GM20000 (cell line): Measurements from ENCODE around the gene KANSL3.

ENCODE experiments used
- DNase-seq: peaks from one replicate; pipeline ENCODE4 v3.0.0; 2012; ENCODE audit warnings: low spot score
- CTCF ChIP-seq: IDR thresholded peaks from 2 replicates; pipeline ENCODE4 v1.5.1; 2012; ENCODE audit warnings: mild to moderate bottlenecking, control low read depth; ENCODE audit errors: extremely low read depth, missing control alignments

The KANSL3 gene

GRCh38 chr2:96547203-96547641 is 90.9 kb downstream of the KANSL3 start:
- DNase-seq, result no peak
- no peak for TF ChIP-seq CTCF

GRCh38 chr2:96546797-96547196 is 91.3 kb downstream of the KANSL3 start:
- DNase-seq, result no peak
- TF ChIP-seq CTCF, result no peak

- TF ChIP-seq CTCF, result no peak
- DNase-seq, result no peak
Measured at GRCh38 chr2:96546321-96546720, 91.8 kb downstream of the KANSL3 start.
